Sigmoid colon (tissue), 3 donors: ENCODE results near the gene ARF5.

ENCODE experiments used
- POLR2A ChIP-seq, 2 donors: fragments of 450-650 bp; IDR thresholded peaks; one replicate each; pipeline ENCODE4 v1.6.1; 2016; ENCODE audit warnings: antibody characterized with exemption in 2 of 2, mild to moderate bottlenecking in 2 of 2, moderate library complexity in 2 of 2
- TF ChIP-seq, protein P1 (sequence below), 4 experiments: fragments of 450-650 bp in 3 of 4; fragments of 200-600 bp in 1 of 4; IDR thresholded peaks; one replicate each; pipeline ENCODE4 v1.5.1; 2016 to 2019; ENCODE audit warnings: antibody characterized with exemption in 4 of 4, mild to moderate bottlenecking in 3 of 4, moderate library complexity in 2 of 4

DNA sequence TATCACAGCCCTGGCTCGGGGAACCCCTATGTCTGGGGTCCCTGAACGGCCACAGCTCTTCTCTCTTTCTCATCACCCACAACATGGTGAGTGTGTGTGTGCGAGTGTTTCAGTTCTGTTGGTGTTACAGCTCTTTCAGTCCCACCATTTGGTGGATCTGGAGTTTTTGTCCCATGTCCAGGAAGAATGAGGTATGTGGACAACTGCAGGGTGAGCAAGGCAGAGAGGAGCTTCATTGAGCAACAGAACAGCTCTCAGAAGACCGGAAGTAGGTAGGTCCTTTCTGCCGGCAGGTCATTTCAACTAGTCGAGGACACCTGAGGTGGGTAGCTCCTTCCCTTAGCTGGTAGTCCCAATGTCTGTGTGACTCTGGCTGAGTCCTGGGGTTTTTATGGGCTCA, 20.2 kb downstream of the ARF5 start:
- TF ChIP-seq, protein P1, sequence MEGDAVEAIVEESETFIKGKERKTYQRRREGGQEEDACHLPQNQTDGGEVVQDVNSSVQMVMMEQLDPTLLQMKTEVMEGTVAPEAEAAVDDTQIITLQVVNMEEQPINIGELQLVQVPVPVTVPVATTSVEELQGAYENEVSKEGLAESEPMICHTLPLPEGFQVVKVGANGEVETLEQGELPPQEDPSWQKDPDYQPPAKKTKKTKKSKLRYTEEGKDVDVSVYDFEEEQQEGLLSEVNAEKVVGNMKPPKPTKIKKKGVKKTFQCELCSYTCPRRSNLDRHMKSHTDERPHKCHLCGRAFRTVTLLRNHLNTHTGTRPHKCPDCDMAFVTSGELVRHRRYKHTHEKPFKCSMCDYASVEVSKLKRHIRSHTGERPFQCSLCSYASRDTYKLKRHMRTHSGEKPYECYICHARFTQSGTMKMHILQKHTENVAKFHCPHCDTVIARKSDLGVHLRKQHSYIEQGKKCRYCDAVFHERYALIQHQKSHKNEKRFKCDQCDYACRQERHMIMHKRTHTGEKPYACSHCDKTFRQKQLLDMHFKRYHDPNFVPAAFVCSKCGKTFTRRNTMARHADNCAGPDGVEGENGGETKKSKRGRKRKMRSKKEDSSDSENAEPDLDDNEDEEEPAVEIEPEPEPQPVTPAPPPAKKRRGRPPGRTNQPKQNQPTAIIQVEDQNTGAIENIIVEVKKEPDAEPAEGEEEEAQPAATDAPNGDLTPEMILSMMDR (IDR thresholded peaks at IDR 0.05): no peak
- no peak for TF ChIP-seq POLR2A (IDR thresholded peaks at IDR 0.05)
